Measurements from ENCODE around the gene PGAP6.
"Not testable (repeated sequence)": the region's sequence is repeated elsewhere in the genome, so short reads cannot be mapped to it uniquely, and the experiment has no call there.

Gene PGAP6

GRCh38 chr16:367333-367903 is 14.4 kb downstream of the PGAP6 start:
- no peak for DNase-seq (ENCODE audit: low read depth in 2 of 2)

- DNase-seq (ENCODE audit: low read depth in 2 of 2) = no peak
These were observed 15.3 kb downstream of the PGAP6 start for GRCh38 chr16:366476-366875.

- DNase-seq (ENCODE audit: low read depth in 2 of 2) = no peak
These were observed 16.9 kb downstream of the PGAP6 start for GRCh38 chr16:364595-365491.

GRCh38 chr16:363766-364490 is 17.9 kb downstream of the PGAP6 start:
- no peak for DNase-seq (ENCODE audit: low read depth in 2 of 2)

DNA sequence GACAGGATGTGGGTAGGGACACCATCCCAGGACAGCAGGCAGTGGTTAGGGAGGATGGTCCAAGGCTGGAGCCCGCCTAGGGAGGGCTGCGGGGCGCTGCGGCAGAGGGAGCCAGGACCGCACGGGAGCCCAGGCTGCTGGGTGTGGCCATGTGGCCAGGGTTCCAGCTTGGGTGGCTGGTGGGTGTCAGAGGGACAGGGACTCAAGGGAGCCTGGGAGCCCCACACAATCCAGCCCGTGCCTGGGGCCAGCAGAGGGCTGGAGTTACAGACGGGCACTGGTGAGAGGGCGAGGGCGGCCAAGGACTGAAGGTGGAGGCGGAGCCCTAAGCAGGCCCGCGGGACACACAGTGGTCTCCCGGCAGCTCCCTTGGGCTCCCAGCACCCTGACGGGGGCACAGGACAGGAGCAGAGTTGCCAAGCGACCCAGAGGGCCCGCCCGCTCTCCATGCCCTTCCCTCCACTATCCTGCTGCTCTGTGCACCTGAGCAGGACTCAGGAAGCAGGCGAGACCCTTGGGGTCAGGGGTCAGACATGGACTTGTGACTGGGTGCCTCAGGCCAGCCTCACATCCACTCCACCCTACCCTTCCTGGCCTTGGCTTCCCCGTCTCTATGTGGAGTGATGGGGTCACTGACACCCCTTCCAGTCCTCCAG is 18.5 kb downstream of the PGAP6 start:
- no peak for DNase-seq (ENCODE audit: low read depth in 2 of 2)

GRCh38 chr16:362702-362999 is 19.1 kb downstream of the PGAP6 start:
- DNase-seq (ENCODE audit: low read depth in 2 of 2) = not testable (repeated sequence)

GRCh38 chr16:361872-362701 is 19.7 kb downstream of the PGAP6 start:
- peak; percentile 56 to 61 for DNase-seq (ENCODE audit: low read depth in 2 of 2)

GRCh38 chr16:361341-361871 is 20.4 kb downstream of the PGAP6 start:
- DNase-seq (ENCODE audit: low read depth in 2 of 2) = no peak

- no peak for DNase-seq (ENCODE audit: low read depth in 2 of 2)
These were observed 21.0 kb downstream of the PGAP6 start for GRCh38 chr16:360698-361336.

DNA sequence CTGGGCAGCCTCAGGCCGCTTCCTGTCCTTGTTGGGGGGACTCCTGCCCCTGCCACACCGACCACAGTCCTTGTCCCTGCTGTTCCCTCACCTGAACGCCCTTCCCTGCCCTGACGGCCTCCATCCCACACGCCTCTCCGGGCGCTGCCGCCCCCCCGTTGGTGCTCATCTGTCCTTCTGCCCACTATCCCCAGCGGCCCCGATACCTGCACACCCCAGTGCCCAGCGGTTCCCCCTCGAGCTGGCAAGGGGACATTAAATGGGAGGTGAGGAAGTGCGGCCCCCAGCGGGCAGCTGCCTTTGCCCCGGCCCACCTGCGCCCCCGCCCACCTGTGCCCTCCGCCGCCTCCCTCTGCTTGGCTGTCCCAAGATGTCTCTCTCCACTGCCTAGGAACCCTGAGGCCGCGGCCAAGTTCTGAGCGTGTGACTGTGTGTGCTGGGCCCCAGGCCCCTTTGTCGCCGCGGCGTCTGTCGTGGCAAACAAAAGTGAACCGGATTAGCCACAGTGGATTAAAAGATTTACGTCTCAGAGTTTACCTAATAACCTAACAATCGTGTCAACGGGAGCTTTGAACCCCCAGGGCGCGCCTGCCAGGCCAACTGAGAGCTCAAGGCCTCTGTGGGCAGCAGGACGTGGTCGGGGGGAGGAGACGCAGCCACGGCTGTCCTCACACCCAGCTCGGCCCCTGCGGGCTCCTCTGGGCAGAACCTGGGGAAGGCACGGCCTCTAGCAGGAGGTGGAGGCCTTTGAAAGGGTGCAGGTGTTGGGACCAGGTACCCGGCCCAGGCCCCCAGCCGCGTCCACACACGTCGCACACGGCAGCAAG is 21.7 kb downstream of the PGAP6 start:
- no peak for DNase-seq (ENCODE audit: low read depth in 2 of 2)

- DNase-seq (ENCODE audit: low read depth in 2 of 2) = no peak
These were observed 22.6 kb downstream of the PGAP6 start for GRCh38 chr16:359067-359763.

GRCh38 chr16:356741-357140 is 25.0 kb downstream of the PGAP6 start:
- no peak for DNase-seq (ENCODE audit: low read depth in 2 of 2)

DNA sequence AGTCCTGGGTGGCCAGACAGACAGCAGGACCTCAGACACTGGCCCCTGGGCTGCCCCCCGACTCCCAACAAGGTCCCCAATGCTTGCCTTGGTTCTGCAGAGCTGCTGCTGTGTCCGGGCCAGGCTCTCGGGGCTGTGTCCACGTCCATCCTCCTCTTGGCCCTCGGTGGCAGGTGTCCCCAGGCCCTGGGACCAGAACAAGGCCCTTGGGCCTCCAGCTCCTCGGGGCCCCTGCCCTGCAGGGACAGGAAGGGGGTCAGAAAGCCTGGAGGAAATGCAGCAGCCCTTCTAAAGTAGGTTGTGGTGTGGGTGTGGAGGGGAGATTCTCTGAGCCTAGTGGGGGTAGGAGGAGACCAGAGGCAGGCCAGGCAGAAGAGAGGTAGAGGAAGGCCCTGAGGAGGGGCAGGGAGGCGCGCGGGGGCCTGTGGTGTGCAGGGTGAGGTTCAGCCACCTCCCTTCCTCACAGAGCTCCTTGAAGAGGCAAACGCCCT is 26.8 kb downstream of the PGAP6 start:
- DNase-seq (ENCODE audit: low read depth in 2 of 2) = no peak

DNA sequence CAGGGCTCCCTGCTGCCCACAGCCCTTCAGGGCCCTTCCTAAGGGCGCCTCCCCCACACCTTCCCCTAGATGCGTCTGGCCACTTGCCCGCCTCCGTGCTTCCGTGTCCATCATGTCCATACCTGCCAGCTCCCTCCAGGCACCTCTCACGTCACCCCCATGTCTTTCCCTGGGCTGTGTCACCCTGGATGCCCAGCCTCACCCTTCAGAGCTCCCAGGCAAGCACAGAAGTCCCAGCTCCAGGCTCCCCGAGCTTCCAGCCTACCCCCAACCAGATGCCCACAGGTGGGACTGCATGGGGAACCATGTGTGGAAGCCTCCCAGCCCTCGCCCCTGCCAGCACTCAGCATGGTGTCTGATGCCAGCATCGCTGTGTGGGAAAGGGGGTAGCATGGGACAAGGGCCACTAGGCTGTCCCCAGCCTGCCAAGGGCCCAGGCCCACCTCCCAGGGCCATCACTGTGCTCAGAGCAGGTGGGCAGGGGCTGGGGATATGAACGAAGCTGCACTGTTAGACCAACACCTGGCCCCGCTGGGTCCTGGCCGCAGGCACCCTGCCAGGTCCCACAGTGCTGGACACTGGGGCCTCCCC is 27.4 kb downstream of the PGAP6 start:
- DNase-seq (ENCODE audit: low read depth in 2 of 2) = no peak

GRCh38 chr16:353404-354290 is 28.1 kb downstream of the PGAP6 start:
- DNase-seq (ENCODE audit: low read depth in 2 of 2) = no peak

- peak; percentile 99 to 100 for DNase-seq (ENCODE audit: low read depth in 2 of 2)
These were observed 29.0 kb downstream of the PGAP6 start, which contains the start of gene AXIN1 for GRCh38 chr16:352547-353403. Gene AXIN1, minus strand, starts transcription at chr16:352723. Its CDS starts 5,698 bp downstream, at chr16:347025.
